CD14-positive monocyte (primary cell): ENCODE measurements around the gene TTPAL. TPM values are rescaled to one million over a fixed set of nuclear protein-coding genes. Genes with fewer than 3 reads are reported as not detected.

Experiments
- DNase-seq, 3 donors: peaks; one replicate each; pipeline ENCODE4 v3.0.0-alpha.2; 2011 to 2022
- H2AFZ ChIP-seq: 2 replicates; pipeline ENCODE4 v1.6.0; 2012; ENCODE audit warnings: mild to moderate bottlenecking, low read depth, low read length, inconsistent platforms; ENCODE audit not compliant: insufficient read depth, poor library complexity, severe bottlenecking
- H3K27ac ChIP-seq, 2 donors: 1 replicate in 1 of 2; 2 replicates in 1 of 2; pipeline ENCODE4 v1.5.1; 2012 to 2013; ENCODE audit warnings: low read length in 2 of 2, control low read depth in 1 of 2, inconsistent platforms in 1 of 2, low read depth in 1 of 2, mild to moderate bottlenecking in 1 of 2
- H3K27me3 ChIP-seq, 2 donors: one replicate each; pipeline versions ENCODE4 v1.6.0 to v1.6.1; 2011 to 2013; ENCODE audit warnings: low read length in 2 of 2; ENCODE audit not compliant: control insufficient read depth in 2 of 2, insufficient read depth in 2 of 2
- H3K36me3 ChIP-seq, 2 donors: replicated peaks in 1 of 2; 1 replicate in 1 of 2; 2 replicates in 1 of 2; pipeline versions ENCODE4 v1.5.1 to v1.6.1; 2012 to 2013; ENCODE audit warnings: low read length in 2 of 2, control low read depth in 1 of 2, inconsistent platforms in 1 of 2, mild to moderate bottlenecking in 1 of 2; ENCODE audit not compliant: insufficient read depth in 2 of 2, control insufficient read depth in 1 of 2
- H3K4me1 ChIP-seq, 2 donors: 1 replicate in 1 of 2; 2 replicates in 1 of 2; pipeline versions ENCODE4 v1.5.1 to v1.6.1; 2012 to 2013; ENCODE audit warnings: low read length in 2 of 2, control low read depth in 1 of 2, inconsistent platforms in 1 of 2, mild to moderate bottlenecking in 1 of 2, moderate library complexity in 1 of 2; ENCODE audit not compliant: insufficient read depth in 2 of 2, control insufficient read depth in 1 of 2
- H3K4me2 ChIP-seq: replicated peaks from 2 replicates; pipeline ENCODE3; 2012; ENCODE audit warnings: low read length, moderate library complexity, mild to moderate bottlenecking; ENCODE audit not compliant: poor library complexity, severe bottlenecking; ENCODE audit errors: extremely low read depth
- H3K4me3 ChIP-seq, 3 experiments: fragments of 200-600 bp in 1 of 3; sonication (generic) in 1 of 3; replicated peaks in 1 of 3; 1 replicate in 2 of 3; 2 replicates in 1 of 3; pipeline ENCODE4 v1.5.1; 2011 to 2013; ENCODE audit warnings: low read length in 3 of 3, mild to moderate bottlenecking in 3 of 3, control low read depth in 2 of 3, low read depth in 2 of 3, inconsistent platforms in 1 of 3, moderate library complexity in 1 of 3
- H3K79me2 ChIP-seq: 2 replicates; pipeline ENCODE4 v1.6.0; 2012; ENCODE audit warnings: mild to moderate bottlenecking, control low read depth, inconsistent platforms, low read length, moderate library complexity; ENCODE audit not compliant: insufficient read depth
- H3K9ac ChIP-seq: 2 replicates; pipeline ENCODE4 v1.6.0; 2017; ENCODE audit warnings: low read length, mild to moderate bottlenecking; ENCODE audit not compliant: insufficient read depth, poor library complexity, severe bottlenecking
- H3K9me3 ChIP-seq, 2 donors: replicated peaks in 1 of 2; 1 replicate in 1 of 2; 2 replicates in 1 of 2; pipeline versions ENCODE4 v1.5.1 to v1.6.1; 2012 to 2013; ENCODE audit warnings: low read length in 2 of 2, control low read depth in 1 of 2; ENCODE audit not compliant: control insufficient read depth in 1 of 2, insufficient read depth in 1 of 2
- H4K20me1 ChIP-seq: 2 replicates; pipeline ENCODE4 v1.6.0; 2012; ENCODE audit warnings: mild to moderate bottlenecking, low read length, control low read depth, moderate library complexity; ENCODE audit not compliant: insufficient read depth
- H3K27ac Mint-ChIP-seq, 7 donors: one replicate each; pipeline ENCODE4 v1.8.0; 2020; ENCODE audit warnings: mild to moderate bottlenecking in 7 of 7, mixed read lengths in 7 of 7, moderate library complexity in 6 of 7, inconsistent platforms in 2 of 7
- H3K27me3 Mint-ChIP-seq, 3 donors: one replicate each; pipeline ENCODE4 v1.8.0; 2021 to 2022; ENCODE audit warnings: low read depth in 3 of 3, mild to moderate bottlenecking in 3 of 3, mixed read lengths in 3 of 3, moderate library complexity in 3 of 3, inconsistent platforms in 1 of 3
- H3K36me3 Mint-ChIP-seq, 2 donors: one replicate each; pipeline ENCODE4 v1.8.0; 2020; ENCODE audit warnings: mixed read lengths in 2 of 2, inconsistent platforms in 1 of 2, mild to moderate bottlenecking in 1 of 2
- H3K4me1 Mint-ChIP-seq: one replicate; pipeline ENCODE4 v1.8.0; 2020; ENCODE audit warnings: mild to moderate bottlenecking, mixed read lengths
- H3K4me3 Mint-ChIP-seq, 2 donors: one replicate each; pipeline ENCODE4 v1.8.0; 2020; ENCODE audit warnings: mild to moderate bottlenecking in 2 of 2, mixed read lengths in 2 of 2, moderate library complexity in 1 of 2
- H3K9me3 Mint-ChIP-seq, 7 donors: one replicate each; pipeline ENCODE4 v1.8.0; 2020 to 2022; ENCODE audit warnings: mixed read lengths in 7 of 7, mild to moderate bottlenecking in 6 of 7, moderate library complexity in 6 of 7, inconsistent platforms in 2 of 7
- CTCF ChIP-seq: fragments of 200-600 bp; IDR thresholded peaks from one replicate; pipeline ENCODE4 v1.8.0; 2022; ENCODE audit warnings: antibody characterized with exemption, mild to moderate bottlenecking
- WGBS: methylation state at CpG from one replicate; pipeline ENCODE4 v1.1.5; 2013; ENCODE audit warnings: missing lambda C conversion rate; ENCODE audit not compliant: insufficient coverage; 5-methylcytosine and 5-hydroxymethylcytosine counted together
- intact Hi-C, 2 donors: fragments of 100-400 bp; cut with micrococcal nuclease; formaldehyde crosslinking; loops; one replicate each; pipeline versions ENCODE4 v1.15.0 to v1.15.1; 2023
- polyA plus RNA-seq, 3 donors: library from polyadenylated mRNA; depleted of rRNA in 1 of 3; unstranded in 2 of 3; stranded (reverse) in 1 of 3; fragments of 300-500 nt in 2 of 3; fragments of >200 nt in 1 of 3; fragmentation: Illumina TruSeq in 2 of 3; gene quantifications; 1 replicate in 2 of 3; 2 replicates in 1 of 3; pipeline ENCODE4 v1.2.3, GENCODE V29; 2012 to 2021

The TTPAL gene
- polyA plus RNA-seq, 3 donors = 1.5 to 4.9 (median 3.0) TPM

- Histone ChIP-seq H3K79me2 (no peaks in the 10 kb centered on the region), H3K36me3 (no peaks in the 10 kb centered on the region), H2AFZ (no peak overlapping the region), H3K27me3 (no peaks in the 10 kb centered on the region), H3K9ac (no peak overlapping the region), H3K9me3 (no peaks in the 10 kb centered on the region), H3K27ac (no peak overlapping the region), H4K20me1 (no peaks in the 10 kb centered on the region), H3K4me1 (no peaks in the 10 kb centered on the region), H3K4me2 (no peak overlapping the region), H3K4me3 (no peak overlapping the region)
- H3K4me1 Mint-ChIP-seq = no peaks in the 10 kb centered on the region
- DNase-seq = no peak
- no peak overlapping the region for H3K27ac Mint-ChIP-seq
- H3K27me3 Mint-ChIP-seq = peaks cover 0 to 5% (median 0%) of the 10 kb centered on the region in 3 donors
- 92% methylated on average over 4 of the region's 8 CpGs for WGBS
- H3K9me3 Mint-ChIP-seq = no peaks in the 10 kb centered on the region
- no peaks in the 10 kb centered on the region for H3K36me3 Mint-ChIP-seq
- H3K4me3 Mint-ChIP-seq = no peak overlapping the region
- no peak for TF ChIP-seq CTCF
- intact Hi-C loops = loop anchor here in 1 of 2 donors (10.0 kb wide), 1 partner anchor 83 kb away; no protein-coding TSS in a partner anchor
Observed at GRCh38 chr20:44468044-44468782, 7.5 kb upstream of the TTPAL start.

DNA sequence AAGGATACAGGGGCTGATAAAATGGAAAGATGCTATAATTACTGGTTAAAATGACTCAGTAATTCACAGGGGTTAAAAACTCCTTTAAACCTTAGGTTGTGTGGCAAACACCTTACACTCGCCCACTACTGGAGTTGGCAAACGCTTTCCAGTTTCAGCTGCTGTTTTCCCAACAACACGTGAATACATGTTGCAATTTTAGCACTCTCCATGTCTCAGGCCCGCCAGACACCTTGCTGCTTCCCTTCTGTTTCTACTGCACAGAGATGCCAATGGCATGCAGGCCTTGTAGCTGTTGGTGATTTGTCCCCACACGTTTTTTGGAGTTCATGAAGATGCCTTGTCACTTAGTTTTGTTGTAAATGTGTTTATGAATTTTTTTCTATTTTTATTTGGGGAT, 5.3 kb upstream of the TTPAL start:
- no peak for TF ChIP-seq CTCF
- DNase-seq = no peak
- no peaks in the 10 kb centered on the region for H3K79me2 ChIP-seq
- intact Hi-C loops = no loop called here
- H3K4me1 Mint-ChIP-seq = peaks cover 5% of the 10 kb centered on the region
- H3K9me3 Mint-ChIP-seq = no peaks in the 10 kb centered on the region
- H3K27me3 Mint-ChIP-seq = peaks cover 0 to 3% (median 2%) of the 10 kb centered on the region in 3 donors
- H3K36me3 Mint-ChIP-seq = no peaks in the 10 kb centered on the region
- no peak overlapping the region for H2AFZ ChIP-seq
- H3K4me3 Mint-ChIP-seq = no peak overlapping the region
- no peak overlapping the region for H3K4me3 ChIP-seq
- no peaks in the 10 kb centered on the region for H4K20me1 ChIP-seq
- peaks cover 3% of the 10 kb centered on the region in 2 donors for H3K4me1 ChIP-seq
- H3K9me3 ChIP-seq = no peaks in the 10 kb centered on the region
- H3K27me3 ChIP-seq = no peaks in the 10 kb centered on the region
- H3K27ac Mint-ChIP-seq = no peak overlapping the region
- 81% methylated on average over 4 of the region's 5 CpGs for WGBS
- no peak overlapping the region for H3K4me2 ChIP-seq
- H3K9ac ChIP-seq = no peak overlapping the region
- no peak overlapping the region for H3K27ac ChIP-seq
- no peaks in the 10 kb centered on the region for H3K36me3 ChIP-seq
